IMR-90 (cell line): ENCODE results near the gene WNT7B. TPM values are rescaled to one million over a fixed set of nuclear protein-coding genes. Genes with fewer than 3 reads are reported as not detected.

Experiments used
- ATAC-seq: fragments of 200-7000 bp; cut with Tn5 transposase; 2 replicates; pipeline ENCODE4 v1.9.1; 2020; ENCODE audit warnings: low read depth, mild to moderate bottlenecking, moderate library complexity
- BruUV-seq: library from RNA; stranded (reverse); fragments of 400-500 nt; replicated peaks from 2 replicates; lab custom pipeline; 2021; lab: Mats Ljungman, UMichigan
- CTCF ChIA-PET: fragments of 300-600 bp; formaldehyde crosslinking; extraction: SDS; loops from one replicate; lab custom pipeline; 2021; ENCODE audit warnings: antibody characterized with exemption; lab: Yijun Ruan, JAX
- POLR2A ChIA-PET: fragments of 300-600 bp; sonication (Branson Sonifier 250); formaldehyde crosslinking; loops from one replicate; lab custom pipeline; 2022; ENCODE audit warnings: antibody characterized with exemption; ENCODE audit not compliant: unreplicated experiment; lab: Charles Lee
- DNase-seq: peaks from one replicate; pipeline ENCODE4 v3.0.0; 2013
- H2AFZ ChIP-seq: replicated peaks from 2 replicates; pipeline ENCODE3; 2013; ENCODE audit warnings: low read length, mild to moderate bottlenecking; ENCODE audit not compliant: poor library complexity
- H2AK5ac ChIP-seq: 2 replicates; pipeline ENCODE4 v1.6.1; 2013; ENCODE audit warnings: low read depth, low read length, inconsistent platforms
- H2AK9ac ChIP-seq: replicated peaks from 2 replicates; pipeline ENCODE3; 2013; ENCODE audit warnings: mild to moderate bottlenecking, low read depth, low read length, moderate library complexity; ENCODE audit not compliant: poor library complexity
- H2BK120ac ChIP-seq: 2 replicates; pipeline ENCODE4 v1.6.1; 2013; ENCODE audit warnings: low read depth, low read length, inconsistent platforms
- H2BK15ac ChIP-seq: 3 replicates; pipeline ENCODE4 v1.6.1; 2013; ENCODE audit warnings: low read depth, low read length, inconsistent platforms
- H2BK20ac ChIP-seq: 2 replicates; pipeline ENCODE4 v1.6.1; 2013; ENCODE audit warnings: low read depth, mild to moderate bottlenecking, inconsistent platforms, low read length, moderate library complexity
- H2BK5ac ChIP-seq: 2 replicates; pipeline ENCODE4 v1.6.1; 2013; ENCODE audit warnings: mild to moderate bottlenecking, low read depth, low read length, inconsistent platforms; ENCODE audit not compliant: poor library complexity, severe bottlenecking
- H3K14ac ChIP-seq: replicated peaks from 2 replicates; pipeline ENCODE4 v1.6.1; 2013; ENCODE audit warnings: low read depth, low read length, inconsistent platforms
- H3K18ac ChIP-seq: 2 replicates; pipeline ENCODE4 v1.6.1; 2013; ENCODE audit warnings: low read depth, low read length, control low read depth
- H3K23ac ChIP-seq: 2 replicates; pipeline ENCODE4 v1.6.1; 2013; ENCODE audit warnings: low read depth, low read length, inconsistent platforms
- H3K27ac ChIP-seq: 2 replicates; pipeline ENCODE4 v1.5.1; 2013; ENCODE audit warnings: mild to moderate bottlenecking, control low read depth, low read length; ENCODE audit not compliant: insufficient read depth
- H3K27me3 ChIP-seq: 2 replicates; pipeline ENCODE4 v1.6.1; 2013; ENCODE audit warnings: low read length; ENCODE audit not compliant: control insufficient read depth, insufficient read depth
- H3K36me3 ChIP-seq: 2 replicates; pipeline ENCODE4 v1.6.1; 2013; ENCODE audit warnings: low read length, mixed read lengths; ENCODE audit not compliant: control insufficient read depth, insufficient read depth
- H3K4ac ChIP-seq: 2 replicates; pipeline ENCODE4 v1.6.1; 2013; ENCODE audit warnings: low read depth, low read length, inconsistent platforms
- H3K4me1 ChIP-seq: 2 replicates; pipeline ENCODE4 v1.6.1; 2013; ENCODE audit warnings: low read length, mixed read lengths; ENCODE audit not compliant: control insufficient read depth, insufficient read depth
- H3K4me2 ChIP-seq: 2 replicates; pipeline ENCODE4 v1.6.1; 2013; ENCODE audit warnings: low read depth, mild to moderate bottlenecking, control low read depth, low read length, moderate library complexity
- H3K4me3 ChIP-seq: 2 replicates; pipeline ENCODE4 v1.5.1; 2013; ENCODE audit warnings: low read depth, mild to moderate bottlenecking, control low read depth, low read length, moderate library complexity; ENCODE audit not compliant: insufficient read depth
- H3K56ac ChIP-seq: 2 replicates; pipeline ENCODE4 v1.6.1; 2013; ENCODE audit warnings: low read length, inconsistent platforms; ENCODE audit not compliant: insufficient read depth; ENCODE audit errors: extremely low read depth
- H3K79me1 ChIP-seq, 2 experiments: 2 replicates each; pipeline ENCODE4 v1.6.1; 2013; ENCODE audit warnings: low read length in 2 of 2, inconsistent platforms in 1 of 2, low read depth in 1 of 2
- H3K9ac ChIP-seq: 2 replicates; pipeline ENCODE4 v1.6.1; 2013; ENCODE audit warnings: low read depth, low read length, control low read depth
- H3K9me1 ChIP-seq: 2 replicates; pipeline ENCODE4 v1.6.1; 2013; ENCODE audit warnings: low read length, inconsistent platforms; ENCODE audit not compliant: insufficient read depth
- H3K9me3 ChIP-seq: 2 replicates; pipeline ENCODE4 v1.6.1; 2013; ENCODE audit warnings: low read length; ENCODE audit not compliant: control insufficient read depth, insufficient read depth
- H4K20me1 ChIP-seq: 2 replicates; pipeline ENCODE4 v1.6.1; 2013; ENCODE audit warnings: low read length, inconsistent platforms; ENCODE audit not compliant: insufficient read depth
- H4K5ac ChIP-seq: 2 replicates; pipeline ENCODE4 v1.6.1; 2013; ENCODE audit warnings: mild to moderate bottlenecking, low read depth, low read length, control low read depth
- H4K8ac ChIP-seq, 2 experiments: 2 replicates each; pipeline ENCODE4 v1.6.1; 2013; ENCODE audit warnings: low read depth in 2 of 2, low read length in 2 of 2, control low read depth in 1 of 2, inconsistent platforms in 1 of 2
- H4K91ac ChIP-seq: 2 replicates; pipeline ENCODE4 v1.6.1; 2013; ENCODE audit warnings: low read depth, low read length, inconsistent platforms; ENCODE audit not compliant: insufficient read depth
- BHLHE40 ChIP-seq: fragments of 150-350 bp; IDR thresholded peaks from 2 replicates; pipeline ENCODE4 v1.6.1; 2016; ENCODE audit warnings: mild to moderate bottlenecking, low read depth, low read length
- CEBPB ChIP-seq: IDR thresholded peaks from 2 replicates; pipeline ENCODE4 v1.6.1; 2012; ENCODE audit warnings: low read depth, low read length, improper control_type of control experiment
- CHD1 ChIP-seq: IDR thresholded peaks from 2 replicates; pipeline ENCODE4 v1.6.1; 2012; ENCODE audit warnings: low read depth, low read length, improper control_type of control experiment
- FOS ChIP-seq: fragments of 150-350 bp; IDR thresholded peaks from 2 replicates; pipeline ENCODE4 v1.6.1; 2016; ENCODE audit warnings: low read depth, low read length
- MAFK ChIP-seq: IDR thresholded peaks from 2 replicates; pipeline ENCODE4 v1.6.1; 2012; ENCODE audit warnings: low read depth, low read length, improper control_type of control experiment
- MAZ ChIP-seq: IDR thresholded peaks from 2 replicates; pipeline ENCODE4 v1.6.1; 2012; ENCODE audit warnings: low read depth, mild to moderate bottlenecking, low read length, improper control_type of control experiment, moderate library complexity, borderline replicate concordance
- MXI1 ChIP-seq: IDR thresholded peaks from 2 replicates; pipeline ENCODE4 v1.6.1; 2012; ENCODE audit warnings: low read depth, mild to moderate bottlenecking, low read length, moderate library complexity, borderline replicate concordance
- NFE2L2 ChIP-seq: fragments of 150-350 bp; IDR thresholded peaks from 2 replicates; pipeline ENCODE4 v1.6.1; 2016; ENCODE audit warnings: low read depth, mild to moderate bottlenecking, low read length
- POLR2A ChIP-seq: IDR thresholded peaks from 2 replicates; pipeline ENCODE4 v1.6.1; 2012; ENCODE audit warnings: mild to moderate bottlenecking, low read depth, low read length
- RAD21 ChIP-seq: IDR thresholded peaks from 2 replicates; pipeline ENCODE4 v1.6.1; 2012; ENCODE audit warnings: low read length, improper control_type of control experiment
- RCOR1 ChIP-seq: IDR thresholded peaks from 2 replicates; pipeline ENCODE4 v1.6.1; 2012; ENCODE audit warnings: mild to moderate bottlenecking, low read length, improper control_type of control experiment; ENCODE audit not compliant: insufficient replicate concordance
- RFX5 ChIP-seq: IDR thresholded peaks from 2 replicates; pipeline ENCODE4 v1.8.0; 2012; ENCODE audit warnings: low read depth, mild to moderate bottlenecking, low read length, moderate library complexity
- SMC3 ChIP-seq: fragments of 150-350 bp; IDR thresholded peaks from 2 replicates; pipeline ENCODE4 v1.6.1; 2016; ENCODE audit warnings: low read depth, mild to moderate bottlenecking, antibody characterized with exemption, low read length, moderate library complexity
- WGBS, 2 experiments: methylation state at CpG; one replicate each; pipeline versions ENCODE4 v1.1.5 to v1.1.7; 2013; ENCODE audit warnings: missing lambda C conversion rate in 2 of 2; ENCODE audit not compliant: insufficient read length in 1 of 2; ENCODE audit errors: extremely low coverage in 2 of 2; 5-methylcytosine and 5-hydroxymethylcytosine counted together
- dilution Hi-C: fragments of 300-500 bp; cut with HindIII; formaldehyde crosslinking; loops from one replicate; pipeline ENCODE4 v1.14.3; 2018; ENCODE audit warnings: low sequenced_read_pairs; ENCODE audit not compliant: unreplicated experiment
- in situ Hi-C: fragments of 300-500 bp; cut with MboI; formaldehyde crosslinking; loops from 3 replicates; pipeline ENCODE4 v1.14.3; 2019; ENCODE audit warnings: low sequenced_read_pairs, inconsistent platforms, mixed read lengths
- intact Hi-C: fragments of 100-400 bp; cut with micrococcal nuclease; formaldehyde crosslinking; loops from 2 replicates; pipeline ENCODE4 v1.10.0; 2022
- polyA plus RNA-seq, 3 experiments: library from polyadenylated mRNA; depleted of rRNA; stranded (reverse); fragments of >200 nt; gene quantifications; 2 replicates each; pipeline ENCODE4 v1.2.3, GENCODE V29; 2012; ENCODE audit warnings: low replicate concordance in 1 of 3
- total RNA-seq: library from RNA; depleted of rRNA; stranded (reverse); fragments of >200 nt; gene quantifications from 2 replicates; pipeline ENCODE4 v1.2.3, GENCODE V29; 2012
- TF ChIP-seq, protein P1 (sequence below): conservative IDR thresholded peaks from 2 replicates; pipeline ENCODE4 v1.5.1; 2012; ENCODE audit warnings: mild to moderate bottlenecking, low read depth, low read length, improper control_type of control experiment
- TF ChIP-seq, protein P2 (sequence below): fragments of 150-350 bp; IDR thresholded peaks from 2 replicates; pipeline ENCODE4 v1.6.1; 2017; ENCODE audit warnings: mild to moderate bottlenecking, antibody characterized with exemption, low read length, low read depth
- TF ChIP-seq, protein P3 (sequence below): fragments of 150-350 bp; IDR thresholded peaks from 2 replicates; pipeline ENCODE4 v1.6.1; 2016; ENCODE audit warnings: low read depth, mild to moderate bottlenecking, low read length, moderate library complexity, borderline replicate concordance

The WNT7B gene
- total and polyA plus RNA-seq, 2 of the 4 experiments (the other 2 are of a cell fraction): under 0.01 to 0.15 TPM

DNA sequence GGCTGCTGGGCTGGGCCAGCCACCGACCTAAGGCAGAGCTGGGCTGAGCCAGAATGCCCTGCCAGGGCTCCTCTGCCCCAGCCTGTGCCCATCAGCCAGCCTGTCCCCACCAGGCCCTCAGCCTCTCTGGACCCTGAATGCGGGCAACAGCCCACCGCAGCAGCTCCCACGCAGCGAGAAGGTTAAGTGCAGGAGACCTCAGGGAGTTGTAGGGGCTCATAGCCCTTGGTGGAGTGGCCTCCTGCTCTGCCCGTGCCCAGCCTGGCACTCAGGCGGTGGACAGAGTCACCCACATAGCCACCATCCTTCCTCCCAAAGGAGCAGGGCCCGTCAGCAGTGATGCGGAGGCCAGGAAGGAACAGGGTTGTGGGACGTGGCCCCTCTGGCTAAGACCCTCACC lies 19.1 kb downstream of the WNT7B start:
- ChIA-PET CTCF (no interaction called here), POLR2A (no interaction called here)
- Histone ChIP-seq H2AK5ac (no peak overlapping the region), H2BK20ac (no peak overlapping the region), H4K5ac (no peak overlapping the region), H3K79me1 (no peaks in the 10 kb centered on the region), H4K91ac (no peak overlapping the region), H4K8ac (no peak overlapping the region), H3K9ac (no peak overlapping the region), H3K36me3 (no peaks in the 10 kb centered on the region), H2BK15ac (no peak overlapping the region), H3K9me3 (no peaks in the 10 kb centered on the region), H3K14ac (no peak overlapping the region), H3K4me2 (no peak overlapping the region), H3K9me1 (no peaks in the 10 kb centered on the region), H3K27ac (no peak overlapping the region), H3K4me1 (no peaks in the 10 kb centered on the region), H2AK9ac (peak overlapping the region; percentile 55), H3K23ac (no peak overlapping the region), H3K18ac (no peak overlapping the region), H4K20me1 (no peaks in the 10 kb centered on the region), H3K4me3 (no peak overlapping the region), H3K4ac (no peak overlapping the region), H3K56ac (no peak overlapping the region), H2BK120ac (no peak overlapping the region), H3K27me3 (peaks cover 40% of the 10 kb centered on the region), H2AFZ (no peak overlapping the region), H2BK5ac (no peak overlapping the region)
- TF ChIP-seq MXI1 (no peak), MAFK (no peak), FOS (no peak), RAD21 (no peak), NFE2L2 (no peak), CHD1 (no peak), RFX5 (no peak), CEBPB (no peak), SMC3 (no peak), POLR2A (no peak), BHLHE40 (no peak), MAZ (no peak), RCOR1 (no peak)
- TF ChIP-seq, protein P1, sequence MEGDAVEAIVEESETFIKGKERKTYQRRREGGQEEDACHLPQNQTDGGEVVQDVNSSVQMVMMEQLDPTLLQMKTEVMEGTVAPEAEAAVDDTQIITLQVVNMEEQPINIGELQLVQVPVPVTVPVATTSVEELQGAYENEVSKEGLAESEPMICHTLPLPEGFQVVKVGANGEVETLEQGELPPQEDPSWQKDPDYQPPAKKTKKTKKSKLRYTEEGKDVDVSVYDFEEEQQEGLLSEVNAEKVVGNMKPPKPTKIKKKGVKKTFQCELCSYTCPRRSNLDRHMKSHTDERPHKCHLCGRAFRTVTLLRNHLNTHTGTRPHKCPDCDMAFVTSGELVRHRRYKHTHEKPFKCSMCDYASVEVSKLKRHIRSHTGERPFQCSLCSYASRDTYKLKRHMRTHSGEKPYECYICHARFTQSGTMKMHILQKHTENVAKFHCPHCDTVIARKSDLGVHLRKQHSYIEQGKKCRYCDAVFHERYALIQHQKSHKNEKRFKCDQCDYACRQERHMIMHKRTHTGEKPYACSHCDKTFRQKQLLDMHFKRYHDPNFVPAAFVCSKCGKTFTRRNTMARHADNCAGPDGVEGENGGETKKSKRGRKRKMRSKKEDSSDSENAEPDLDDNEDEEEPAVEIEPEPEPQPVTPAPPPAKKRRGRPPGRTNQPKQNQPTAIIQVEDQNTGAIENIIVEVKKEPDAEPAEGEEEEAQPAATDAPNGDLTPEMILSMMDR: no peak
- TF ChIP-seq, protein P2, sequence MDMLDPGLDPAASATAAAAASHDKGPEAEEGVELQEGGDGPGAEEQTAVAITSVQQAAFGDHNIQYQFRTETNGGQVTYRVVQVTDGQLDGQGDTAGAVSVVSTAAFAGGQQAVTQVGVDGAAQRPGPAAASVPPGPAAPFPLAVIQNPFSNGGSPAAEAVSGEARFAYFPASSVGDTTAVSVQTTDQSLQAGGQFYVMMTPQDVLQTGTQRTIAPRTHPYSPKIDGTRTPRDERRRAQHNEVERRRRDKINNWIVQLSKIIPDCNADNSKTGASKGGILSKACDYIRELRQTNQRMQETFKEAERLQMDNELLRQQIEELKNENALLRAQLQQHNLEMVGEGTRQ: no peak
- TF ChIP-seq, protein P3, sequence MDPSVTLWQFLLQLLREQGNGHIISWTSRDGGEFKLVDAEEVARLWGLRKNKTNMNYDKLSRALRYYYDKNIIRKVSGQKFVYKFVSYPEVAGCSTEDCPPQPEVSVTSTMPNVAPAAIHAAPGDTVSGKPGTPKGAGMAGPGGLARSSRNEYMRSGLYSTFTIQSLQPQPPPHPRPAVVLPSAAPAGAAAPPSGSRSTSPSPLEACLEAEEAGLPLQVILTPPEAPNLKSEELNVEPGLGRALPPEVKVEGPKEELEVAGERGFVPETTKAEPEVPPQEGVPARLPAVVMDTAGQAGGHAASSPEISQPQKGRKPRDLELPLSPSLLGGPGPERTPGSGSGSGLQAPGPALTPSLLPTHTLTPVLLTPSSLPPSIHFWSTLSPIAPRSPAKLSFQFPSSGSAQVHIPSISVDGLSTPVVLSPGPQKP: no peak
- in situ Hi-C loops: no loop called here
- dilution Hi-C loops: no loop called here
- intact Hi-C loops: no loop called here
- 100% methylated on average over 1 of the region's 10 CpGs; no CpG with 5 or more reads in 1 of the 2 experiments for WGBS, 2 experiments
- ATAC-seq (no peak), DNase-seq (no peak)
- BruUV-seq: no TSS peak
